ENCODE data around the gene PILRA. TPM values are rescaled to one million over a fixed set of nuclear protein-coding genes. Genes with fewer than 3 reads are reported as not detected.

PILRA gene
- total RNA-seq, 1 experiment from 2014 or later = 0.68 TPM

DNA sequence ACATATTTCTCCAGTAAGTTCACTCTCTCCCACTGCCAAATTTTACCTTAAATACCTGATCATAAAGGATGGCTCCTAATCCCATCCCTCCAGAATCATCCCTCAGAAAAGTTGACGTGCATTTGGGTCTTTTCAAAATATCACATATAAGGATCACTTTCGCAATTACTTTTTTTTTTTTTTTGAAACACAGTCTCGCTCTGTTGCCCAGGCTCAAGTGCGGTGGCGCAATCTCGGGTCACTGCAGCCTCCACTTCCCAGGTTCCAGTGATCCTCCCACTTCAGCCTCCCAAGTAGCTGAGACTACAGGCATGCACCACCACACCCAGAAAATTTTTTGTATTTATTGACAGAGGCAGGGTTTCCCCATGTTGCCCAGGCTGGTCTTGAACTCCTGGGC is 37.8 kb downstream of the PILRA start:
- intact Hi-C loops (cut with micrococcal nuclease; ENCODE audit: unreplicated experiment) = no loop called here
- Mint-ChIP-seq H3K36me3 (ENCODE audit: insufficient read depth, unreplicated experiment) (no peaks in the 10 kb centered on the region), H3K4me1 (ENCODE audit: low read depth, unreplicated experiment) (no peaks in the 10 kb centered on the region), H3K4me3 (ENCODE audit: unreplicated experiment) (no peak overlapping the region), H3K27me3 (ENCODE audit: insufficient read depth, unreplicated experiment) (peaks cover 5% of the 10 kb centered on the region), H3K27ac (ENCODE audit: unreplicated experiment) (no peak overlapping the region), H3K9me3 (ENCODE audit: unreplicated experiment) (no peaks in the 10 kb centered on the region)
- POLR2A ChIA-PET = no interaction called here
- no peak for DNase-seq
- TF ChIP-seq, protein P1, sequence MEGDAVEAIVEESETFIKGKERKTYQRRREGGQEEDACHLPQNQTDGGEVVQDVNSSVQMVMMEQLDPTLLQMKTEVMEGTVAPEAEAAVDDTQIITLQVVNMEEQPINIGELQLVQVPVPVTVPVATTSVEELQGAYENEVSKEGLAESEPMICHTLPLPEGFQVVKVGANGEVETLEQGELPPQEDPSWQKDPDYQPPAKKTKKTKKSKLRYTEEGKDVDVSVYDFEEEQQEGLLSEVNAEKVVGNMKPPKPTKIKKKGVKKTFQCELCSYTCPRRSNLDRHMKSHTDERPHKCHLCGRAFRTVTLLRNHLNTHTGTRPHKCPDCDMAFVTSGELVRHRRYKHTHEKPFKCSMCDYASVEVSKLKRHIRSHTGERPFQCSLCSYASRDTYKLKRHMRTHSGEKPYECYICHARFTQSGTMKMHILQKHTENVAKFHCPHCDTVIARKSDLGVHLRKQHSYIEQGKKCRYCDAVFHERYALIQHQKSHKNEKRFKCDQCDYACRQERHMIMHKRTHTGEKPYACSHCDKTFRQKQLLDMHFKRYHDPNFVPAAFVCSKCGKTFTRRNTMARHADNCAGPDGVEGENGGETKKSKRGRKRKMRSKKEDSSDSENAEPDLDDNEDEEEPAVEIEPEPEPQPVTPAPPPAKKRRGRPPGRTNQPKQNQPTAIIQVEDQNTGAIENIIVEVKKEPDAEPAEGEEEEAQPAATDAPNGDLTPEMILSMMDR (IDR thresholded peaks at IDR 0.05; ENCODE audit: insufficient read depth in 1 of 2, low read depth in 1 of 2, low read length in 1 of 2, severe bottlenecking in 1 of 2, unreplicated experiment in 1 of 2) = no peak
- Histone ChIP-seq H3K4me1 (no peaks in the 10 kb centered on the region), H3K27me3 (replicated peaks; ENCODE audit: control insufficient read depth, insufficient read depth, low read length) (0 out of 2 replicates have a peak, but pooled peaks cover 1% of the 10 kb centered on the region), H3K4me3 (ENCODE audit: low read depth, low read length) (no peak overlapping the region), H3K9me3 (no peaks in the 10 kb centered on the region), H3K36me3 (ENCODE audit: control insufficient read depth, insufficient read depth, low read length) (no peaks in the 10 kb centered on the region)
- CTCF ChIA-PET = interaction anchor here (0.7 kb wide), 1 partner anchor 417 kb away, joined by 5 read pairs; no protein-coding TSS in a partner anchor
- no TSS peak for BruUV-seq (replicated peaks)

DNA sequence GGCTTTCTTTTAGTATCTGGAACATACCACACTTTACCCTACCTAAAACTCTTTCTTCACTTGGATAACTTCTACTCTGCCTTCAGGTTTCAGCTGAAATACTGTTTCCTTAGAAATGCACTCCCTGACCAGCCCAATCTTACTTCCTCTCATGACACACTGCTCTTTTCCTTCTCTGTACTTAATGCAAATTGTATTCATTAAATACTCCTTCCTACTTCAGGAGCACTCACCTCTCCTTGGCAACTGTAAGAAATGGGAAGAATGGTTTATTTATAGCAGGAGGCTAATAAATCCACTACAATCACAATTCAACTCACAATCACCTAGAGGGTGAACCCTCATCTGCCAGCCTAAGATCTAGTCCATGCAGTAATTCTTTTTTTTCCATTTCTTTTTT is 40.1 kb downstream of the PILRA start:
- intact Hi-C loops (cut with micrococcal nuclease; ENCODE audit: unreplicated experiment) = no loop called here
- H3K4me1 Mint-ChIP-seq (ENCODE audit: low read depth, unreplicated experiment) = no peaks in the 10 kb centered on the region

DNA sequence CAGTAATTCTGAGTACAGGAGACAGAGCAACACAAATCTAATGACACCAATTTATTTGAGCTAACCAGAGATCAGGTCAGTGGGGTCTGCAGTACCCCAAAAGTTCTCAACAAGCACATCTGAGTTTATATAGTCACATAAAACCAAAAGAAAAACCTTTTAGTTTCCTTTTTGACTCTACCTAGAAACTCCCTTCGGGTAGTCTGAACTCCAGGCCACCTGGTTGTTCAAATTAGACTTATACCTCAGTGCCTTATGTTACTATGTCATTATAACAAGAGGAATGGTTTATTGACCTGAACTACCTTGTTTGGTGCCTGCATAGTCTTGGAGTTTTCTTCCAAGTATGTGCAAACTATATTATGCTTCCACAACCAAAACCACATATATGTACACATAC is 40.6 kb downstream of the PILRA start:
- Histone ChIP-seq H3K9me3 (no peaks in the 10 kb centered on the region), H3K36me3 (ENCODE audit: control insufficient read depth, insufficient read depth, low read length) (no peaks in the 10 kb centered on the region), H3K4me3 (ENCODE audit: low read depth, low read length) (no peak overlapping the region), H3K27me3 (replicated peaks; ENCODE audit: control insufficient read depth, insufficient read depth, low read length) (0 out of 2 replicates have a peak, but pooled peaks cover 1% of the 10 kb centered on the region), H3K4me1 (no peaks in the 10 kb centered on the region)
- H3K27ac Mint-ChIP-seq (ENCODE audit: unreplicated experiment) = no peak overlapping the region
- intact Hi-C loops (cut with micrococcal nuclease; ENCODE audit: unreplicated experiment) = no loop called here
- no peak overlapping the region for H3K4me3 Mint-ChIP-seq (ENCODE audit: unreplicated experiment)
- ChIA-PET CTCF (no interaction called here), POLR2A (no interaction called here)
- H3K36me3 Mint-ChIP-seq (ENCODE audit: insufficient read depth, unreplicated experiment) = no peaks in the 10 kb centered on the region
- no peaks in the 10 kb centered on the region for H3K4me1 Mint-ChIP-seq (ENCODE audit: low read depth, unreplicated experiment)
- no peaks in the 10 kb centered on the region for H3K9me3 Mint-ChIP-seq (ENCODE audit: unreplicated experiment)
- no TSS peak for BruUV-seq (replicated peaks)
- no peak for DNase-seq
- H3K27me3 Mint-ChIP-seq (ENCODE audit: insufficient read depth, unreplicated experiment) = peaks cover 5% of the 10 kb centered on the region
- TF ChIP-seq, protein P1 (IDR thresholded peaks at IDR 0.05; ENCODE audit: insufficient read depth in 1 of 2, low read depth in 1 of 2, low read length in 1 of 2, severe bottlenecking in 1 of 2, unreplicated experiment in 1 of 2) = no peak

More for the DNA sequence above, 40.1 kb downstream of the PILRA start:
- Mint-ChIP-seq H3K4me3 (ENCODE audit: unreplicated experiment) (no peak overlapping the region), H3K27ac (ENCODE audit: unreplicated experiment) (no peak overlapping the region), H3K9me3 (ENCODE audit: unreplicated experiment) (no peaks in the 10 kb centered on the region), H3K27me3 (ENCODE audit: insufficient read depth, unreplicated experiment) (peaks cover 5% of the 10 kb centered on the region), H3K36me3 (ENCODE audit: insufficient read depth, unreplicated experiment) (no peaks in the 10 kb centered on the region)
- TF ChIP-seq, protein P1 (IDR thresholded peaks at IDR 0.05; ENCODE audit: insufficient read depth in 1 of 2, low read depth in 1 of 2, low read length in 1 of 2, severe bottlenecking in 1 of 2, unreplicated experiment in 1 of 2) = no peak
- Histone ChIP-seq H3K27me3 (replicated peaks; ENCODE audit: control insufficient read depth, insufficient read depth, low read length) (0 out of 2 replicates have a peak, but pooled peaks cover 1% of the 10 kb centered on the region), H3K36me3 (ENCODE audit: control insufficient read depth, insufficient read depth, low read length) (no peaks in the 10 kb centered on the region), H3K4me3 (ENCODE audit: low read depth, low read length) (no peak overlapping the region), H3K9me3 (no peaks in the 10 kb centered on the region), H3K4me1 (no peaks in the 10 kb centered on the region)
- POLR2A ChIA-PET = no interaction called here
- CTCF ChIA-PET = interaction anchor here (0.6 kb wide), 1 partner anchor 150 kb away, joined by 3 read pairs; no protein-coding TSS in a partner anchor
- no TSS peak for BruUV-seq (replicated peaks)
- DNase-seq = no peak
